Breast epithelium (tissue), 4 donors: Measurements from ENCODE around the gene KCNQ1OT1. TPM values are rescaled to one million over a fixed set of nuclear protein-coding genes. Genes with fewer than 3 reads are reported as not detected.

Experiments used
- DNase-seq, 2 donors: peaks; one replicate each; pipeline ENCODE4 v3.0.0-alpha.2; 2019; ENCODE audit warnings: low spot score in 2 of 2
- H3K27ac ChIP-seq, 2 donors: fragments of 200-600 bp; sonication (generic) in 1 of 2; one replicate each; pipeline ENCODE4 v1.5.1; 2016 to 2019; ENCODE audit warnings: mild to moderate bottlenecking in 1 of 2
- H3K27me3 ChIP-seq, 2 donors: fragments of 200-600 bp; sonication (generic) in 1 of 2; one replicate each; pipeline versions ENCODE4 v1.5.1 to v1.6.0; 2017 to 2019; ENCODE audit warnings: control low read depth in 1 of 2, mild to moderate bottlenecking in 1 of 2
- H3K36me3 ChIP-seq: fragments of 200-600 bp; one replicate; pipeline ENCODE4 v1.5.1; 2019
- H3K4me1 ChIP-seq, 2 donors: fragments of 200-600 bp; sonication (generic); one replicate each; pipeline ENCODE4 v1.5.1; 2016 to 2019; ENCODE audit warnings: control low read depth in 1 of 2
- H3K4me3 ChIP-seq, 3 donors: fragments of 200-600 bp; sonication (generic); 1 replicate in 2 of 3; 2 replicates in 1 of 3; pipeline ENCODE4 v1.5.1; 2016 to 2019; ENCODE audit warnings: mild to moderate bottlenecking in 3 of 3, moderate library complexity in 2 of 3
- H3K9me3 ChIP-seq, 2 donors: fragments of 200-600 bp; sonication (generic) in 1 of 2; one replicate each; pipeline ENCODE4 v1.5.1; 2016 to 2019; ENCODE audit warnings: control low read depth in 1 of 2
- CTCF ChIP-seq, 3 donors: fragments of 450-650 bp; IDR thresholded peaks; one replicate each; pipeline ENCODE4 v1.5.1; 2016 to 2017; ENCODE audit warnings: antibody characterized with exemption in 3 of 3, mild to moderate bottlenecking in 3 of 3, moderate library complexity in 3 of 3
- POLR2A ChIP-seq: fragments of 450-650 bp; IDR thresholded peaks from one replicate; pipeline ENCODE4 v1.6.1; 2016; ENCODE audit warnings: antibody characterized with exemption, mild to moderate bottlenecking, moderate library complexity
- POLR2AphosphoS5 ChIP-seq, 3 donors: sonication (generic); formaldehyde crosslinking; IDR thresholded peaks; one replicate each; pipeline ENCODE4 v1.6.1; 2017; ENCODE audit warnings: antibody characterized with exemption in 3 of 3
- intact Hi-C: fragments of 100-400 bp; cut with DNase I; formaldehyde crosslinking; loops from one replicate; pipeline ENCODE4 v1.15.1; 2023; ENCODE audit warnings: low total_unique reads
- total RNA-seq, 3 donors: library from RNA; depleted of rRNA; stranded (reverse); fragments of >200 nt; gene quantifications; one replicate each; pipeline ENCODE4 v1.1.0, GENCODE V29; 2016

The KCNQ1OT1 gene
- total RNA-seq, 3 donors from 2014 or later, result 2.1 to 5.3 (median 3.6) TPM

GRCh38 chr11:2746401-2747247 lies 46.8 kb upstream of the KCNQ1OT1 start:
- no peaks in the 10 kb centered on the region for H3K36me3 ChIP-seq
- H3K9me3 ChIP-seq, result no peaks in the 10 kb centered on the region
- H3K27me3 ChIP-seq, result no peaks in the 10 kb centered on the region
- intact Hi-C loops, result no loop called here
- no peak overlapping the region for H3K4me3 ChIP-seq
- H3K27ac ChIP-seq, result no peak overlapping the region
- peak in 1 of 2 donors; percentile 19 for DNase-seq
- H3K4me1 ChIP-seq, result no peaks in the 10 kb centered on the region
- TF ChIP-seq CTCF (IDR thresholded peaks at IDR 0.05) (no peak), POLR2AphosphoS5 (IDR thresholded peaks at IDR 0.05) (no peak), POLR2A (no peak)

DNA sequence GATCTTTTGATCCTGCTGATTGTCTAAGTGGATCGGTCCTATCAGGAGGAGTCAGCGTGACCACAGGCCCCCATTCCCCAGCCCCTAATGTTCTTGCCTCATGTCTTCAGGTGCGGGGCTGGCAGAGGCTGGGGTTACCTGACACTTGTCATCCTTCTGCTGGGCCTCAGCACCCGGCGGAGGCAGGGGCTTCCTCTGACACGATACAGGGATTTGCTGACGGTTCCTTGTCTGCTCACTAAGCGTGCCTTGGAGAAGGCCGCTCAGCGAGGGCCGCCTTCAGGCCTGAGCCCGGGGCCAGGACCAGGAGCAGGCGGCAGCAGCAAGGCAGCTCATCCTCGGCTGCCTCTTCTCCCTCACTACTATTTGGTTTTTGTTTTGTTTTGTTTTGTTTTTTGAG lies 45.7 kb upstream of the KCNQ1OT1 start:
- no peaks in the 10 kb centered on the region for H3K4me1 ChIP-seq
- no peak for DNase-seq
- H3K4me3 ChIP-seq, result no peak overlapping the region
- no peaks in the 10 kb centered on the region for H3K9me3 ChIP-seq
- H3K27me3 ChIP-seq, result no peaks in the 10 kb centered on the region
- H3K36me3 ChIP-seq, result no peaks in the 10 kb centered on the region
- intact Hi-C loops, result no loop called here
- no peak overlapping the region for H3K27ac ChIP-seq
- TF ChIP-seq POLR2AphosphoS5 (IDR thresholded peaks at IDR 0.05), result no peak
- TF ChIP-seq CTCF (IDR thresholded peaks at IDR 0.05), result no peak
- no peak for TF ChIP-seq POLR2A

DNA sequence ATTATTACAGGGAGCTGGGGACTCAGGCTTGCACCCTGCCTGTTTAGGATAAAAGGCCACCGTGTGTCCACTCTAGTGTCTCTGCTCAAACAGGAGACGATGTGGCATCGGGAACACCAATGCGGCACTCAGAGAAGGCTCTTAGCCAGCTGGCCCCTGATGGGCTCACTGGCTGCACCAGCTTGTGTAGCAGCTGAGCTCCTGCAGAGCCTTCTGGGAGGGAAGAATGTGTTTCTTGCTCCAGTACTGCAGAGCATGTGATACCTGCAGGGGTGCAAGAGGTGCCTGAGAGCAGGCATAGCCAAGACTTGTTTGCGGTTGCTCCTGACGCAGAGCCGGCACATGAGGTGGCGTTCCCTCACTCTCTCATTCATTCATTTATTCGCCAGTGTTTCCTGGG lies 44.4 kb upstream of the KCNQ1OT1 start:
- Histone ChIP-seq H3K27me3 (no peaks in the 10 kb centered on the region), H3K27ac (no peak overlapping the region), H3K4me3 (no peak overlapping the region), H3K9me3 (no peaks in the 10 kb centered on the region), H3K4me1 (no peaks in the 10 kb centered on the region), H3K36me3 (no peaks in the 10 kb centered on the region)
- TF ChIP-seq POLR2AphosphoS5 (IDR thresholded peaks at IDR 0.05) (no peak), POLR2A (no peak), CTCF (IDR thresholded peaks at IDR 0.05) (no peak)
- no peak for DNase-seq
- intact Hi-C loops, result no loop called here

DNA sequence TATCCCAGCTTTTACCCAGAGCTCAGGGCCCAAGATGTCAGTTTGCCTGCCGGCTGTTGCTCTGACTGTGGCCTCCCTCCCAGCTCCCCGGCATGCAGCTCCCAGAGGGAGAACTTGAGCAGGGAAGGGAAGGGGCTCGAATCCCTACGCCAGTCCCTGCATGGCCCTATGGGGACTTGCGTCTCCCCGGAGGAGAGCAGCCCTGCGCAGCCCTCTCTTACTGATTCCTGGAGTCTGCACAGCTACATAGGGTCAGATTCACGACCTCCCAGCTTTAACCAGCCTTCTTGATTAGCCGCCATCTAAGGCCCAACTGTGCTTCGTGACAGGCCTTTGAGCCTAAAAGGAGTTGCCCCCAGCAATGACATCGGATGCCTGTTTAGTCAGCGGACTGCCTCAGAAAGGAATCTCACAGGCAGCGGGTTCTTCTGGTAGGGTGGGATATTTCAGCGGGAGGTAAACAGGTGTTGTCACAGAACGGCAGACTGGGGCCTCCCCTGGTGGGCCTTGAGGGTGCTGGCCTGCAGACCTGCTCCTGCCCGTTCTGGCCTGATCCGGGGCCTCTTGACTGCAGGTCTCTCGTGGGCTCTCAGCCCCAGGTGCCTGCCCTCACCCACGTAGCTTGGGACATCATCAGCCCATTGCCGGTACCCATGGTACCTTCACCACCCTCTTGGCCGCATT lies 43.8 kb upstream of the KCNQ1OT1 start:
- H3K9me3 ChIP-seq, result no peaks in the 10 kb centered on the region
- H3K36me3 ChIP-seq, result no peaks in the 10 kb centered on the region
- no peak overlapping the region for H3K27ac ChIP-seq
- no peaks in the 10 kb centered on the region for H3K27me3 ChIP-seq
- H3K4me1 ChIP-seq, result no peaks in the 10 kb centered on the region
- DNase-seq, result no peak
- TF ChIP-seq POLR2AphosphoS5 (IDR thresholded peaks at IDR 0.05) (no peak), POLR2A (no peak), CTCF (IDR thresholded peaks at IDR 0.05) (no peak)
- intact Hi-C loops, result no loop called here
- no peak overlapping the region for H3K4me3 ChIP-seq
